Astrocyte (in vitro differentiated cells and primary cell): ENCODE measurements around the gene CD200R1L.

Source experiments
- CTCF ChIP-seq: IDR thresholded peaks from 2 replicates; pipeline ENCODE4 v1.5.1; 2011; ENCODE audit warnings: low read depth, mild to moderate bottlenecking, inconsistent platforms, low read length, moderate library complexity; ENCODE audit not compliant: insufficient read depth
- EZH2 ChIP-seq: IDR thresholded peaks from 2 replicates; pipeline ENCODE4 v1.6.1; 2012; ENCODE audit warnings: mild to moderate bottlenecking, low read length, inconsistent platforms; ENCODE audit not compliant: insufficient read depth

GRCh38 chr3:112767177-112767576 is 79.5 kb downstream of the CD200R1L start:
- TF ChIP-seq CTCF (no peak), EZH2 (no peak)
